Stromal cell of bone marrow (primary cell): ENCODE measurements around the gene CREBL2.
"Not testable (repeated sequence)": the region's sequence is repeated elsewhere in the genome, so short reads cannot be mapped to it uniquely, and the experiment has no call there.

ENCODE experiments used
- DNase-seq: peaks from one replicate; pipeline ENCODE4 v3.0.0-alpha.2; 2012; ENCODE audit warnings: low read depth

CREBL2 gene

DNA sequence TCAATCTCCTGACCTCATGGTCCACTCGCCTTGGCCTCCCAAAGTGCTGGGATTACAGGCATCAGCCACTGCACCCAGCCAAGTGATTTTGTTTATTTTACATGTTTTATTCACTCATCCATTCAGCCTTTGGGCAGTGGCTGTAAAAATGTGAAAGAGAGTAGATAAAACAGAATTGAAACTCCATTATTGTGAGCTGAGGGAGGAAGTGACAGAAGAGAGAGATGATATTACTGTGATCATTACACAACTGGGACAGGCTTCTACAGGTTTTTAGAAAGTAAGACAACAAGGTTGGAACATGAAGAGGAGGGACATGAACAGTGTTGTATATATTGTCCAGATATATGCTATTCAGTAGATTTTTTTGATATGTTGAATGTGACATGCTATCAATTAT is 25.0 kb downstream of the CREBL2 start:
- DNase-seq: no peak

DNA sequence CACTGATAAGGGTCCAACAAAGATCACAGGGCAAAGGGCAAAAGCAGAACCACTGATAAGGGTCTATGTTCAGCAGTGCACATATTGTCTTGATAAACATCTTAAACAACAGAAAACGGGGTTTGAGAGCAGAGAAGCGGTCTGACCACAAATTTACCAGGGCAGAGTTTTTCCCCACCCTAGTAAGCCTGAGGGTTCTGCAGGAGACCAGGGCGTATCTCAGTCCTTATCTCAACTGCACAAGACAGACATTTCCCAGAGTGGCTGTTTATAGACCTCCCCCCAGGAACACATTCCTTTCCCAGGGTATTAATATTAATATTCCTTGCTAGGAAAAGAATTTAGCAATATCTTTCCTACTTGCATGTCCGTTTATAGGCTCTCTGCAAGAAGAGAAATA is 28.3 kb downstream of the CREBL2 start:
- DNase-seq: not testable (repeated sequence)

DNA sequence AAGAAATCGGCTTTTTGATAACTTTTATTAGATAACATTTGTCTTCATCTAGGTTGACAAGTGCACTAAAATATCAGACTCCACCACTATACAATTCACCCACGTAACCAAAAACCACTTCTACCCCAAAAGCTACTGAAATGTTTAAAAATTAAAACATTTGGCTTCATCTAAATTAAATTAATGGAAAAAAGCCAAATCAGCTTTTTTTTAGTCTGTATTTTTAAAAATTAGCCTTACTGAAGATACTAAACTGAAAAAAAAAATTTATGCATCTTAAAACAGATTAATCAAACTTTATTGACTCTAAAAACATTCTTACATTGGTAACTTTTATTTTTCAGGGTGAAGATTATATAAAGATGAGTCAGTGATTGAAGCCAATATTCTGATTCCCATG is 30.0 kb downstream of the CREBL2 start:
- DNase-seq: no peak

DNA sequence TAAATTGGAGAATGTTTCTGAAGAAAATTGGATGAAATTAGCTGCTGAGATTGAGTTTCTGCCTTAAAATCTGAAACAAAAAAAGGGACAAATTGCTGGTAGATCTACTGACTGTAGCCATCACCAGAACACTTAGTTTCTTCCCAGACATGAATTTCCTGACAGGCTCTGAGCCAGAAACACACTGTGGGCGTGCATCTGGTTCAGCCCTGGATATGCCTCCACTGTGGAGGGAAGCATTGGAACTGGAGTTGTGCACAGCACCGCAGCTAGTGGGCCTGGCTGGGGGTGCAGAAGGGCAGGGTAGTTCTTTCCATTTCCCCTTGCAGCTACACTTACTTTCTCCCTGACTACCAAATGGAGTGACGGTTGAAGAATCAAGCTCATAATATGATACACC is 31.2 kb downstream of the CREBL2 start:
- no peak for DNase-seq

DNA sequence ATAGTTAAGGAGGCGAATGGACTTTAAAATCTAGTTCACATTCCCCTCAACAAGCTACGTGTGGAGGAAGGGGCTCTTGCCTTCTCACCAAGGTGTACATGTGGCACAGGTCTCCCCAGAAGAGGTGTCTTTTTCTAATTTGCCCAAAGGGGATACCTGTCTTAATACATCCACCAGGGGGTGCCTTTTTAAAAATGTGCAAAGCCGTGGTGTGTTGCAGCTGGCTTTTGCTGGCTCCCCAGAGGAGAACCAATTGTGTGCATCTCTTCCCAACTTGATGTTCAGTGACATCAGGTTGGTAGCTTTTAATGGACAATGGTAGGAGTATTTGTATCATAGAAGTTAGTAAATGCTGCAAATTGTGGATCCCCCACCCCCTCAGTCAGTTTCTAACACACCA is 33.8 kb downstream of the CREBL2 start:
- peak; percentile 9 for DNase-seq

DNA sequence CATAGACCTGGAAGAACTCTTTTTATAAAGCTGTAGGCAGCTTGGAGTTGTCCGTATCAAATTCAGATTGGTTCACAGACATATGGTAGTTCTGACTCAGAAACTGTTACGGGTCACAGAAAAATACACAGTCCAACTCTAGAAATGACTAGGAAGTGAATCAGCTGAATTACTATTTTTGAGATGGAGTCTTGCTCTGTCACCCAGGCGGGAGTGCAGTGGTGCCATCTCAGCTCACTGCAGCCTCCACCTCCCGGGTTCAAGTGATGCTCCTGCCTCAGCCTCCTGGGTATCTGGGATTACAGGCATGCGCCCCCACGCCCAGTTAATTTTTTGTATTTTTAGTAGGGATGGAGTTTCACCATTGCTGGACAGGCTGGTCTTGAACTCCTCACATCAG is 34.3 kb downstream of the CREBL2 start:
- peak; percentile 65 for DNase-seq

DNA sequence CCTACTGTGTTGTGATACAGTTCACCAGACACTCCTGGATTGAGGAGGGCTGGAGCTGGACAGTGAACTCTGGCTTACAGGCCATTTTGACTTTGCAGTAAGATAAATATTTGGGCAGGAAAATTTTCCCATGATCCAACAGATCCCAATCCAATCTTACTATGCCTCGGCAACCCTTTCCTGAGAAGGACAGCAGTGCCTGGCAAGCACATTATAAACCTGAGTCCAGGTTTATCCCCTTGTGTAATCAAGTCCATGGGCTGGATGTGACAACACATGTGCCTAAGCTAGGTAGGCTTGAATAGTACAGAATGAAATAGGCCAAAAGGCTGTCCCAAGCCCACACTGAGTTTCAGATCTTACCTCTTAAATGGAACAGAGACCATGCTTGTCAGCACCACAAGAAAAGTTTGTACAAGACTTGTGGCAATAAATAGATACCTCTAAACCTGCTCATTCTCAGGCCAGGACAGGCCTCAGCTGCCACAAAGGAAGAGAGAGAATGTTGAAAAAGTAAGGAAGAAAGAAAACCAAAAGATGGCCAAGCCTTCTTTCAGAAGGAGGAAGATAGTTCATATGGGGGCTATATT is 34.9 kb downstream of the CREBL2 start:
- DNase-seq: no peak

DNA sequence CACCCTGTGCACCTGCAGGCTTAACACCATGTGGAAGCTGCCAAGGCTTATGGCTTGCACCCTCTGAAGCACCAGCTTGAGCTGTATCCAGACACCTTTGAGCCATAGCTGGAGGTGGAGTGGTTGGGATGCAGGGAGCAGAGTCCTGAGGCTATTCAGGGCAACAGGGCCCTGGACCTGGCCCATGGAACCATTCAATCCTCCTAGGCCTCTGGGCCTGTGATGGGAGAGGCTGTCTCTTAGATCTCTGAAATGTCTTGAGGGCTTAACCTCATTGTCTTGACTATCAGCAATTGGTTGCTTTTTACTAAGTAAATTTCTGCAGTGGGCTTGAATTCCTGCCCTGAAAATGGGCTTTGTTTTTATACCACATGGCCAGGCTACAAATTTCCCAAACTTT is 36.6 kb downstream of the CREBL2 start:
- no peak for DNase-seq

DNA sequence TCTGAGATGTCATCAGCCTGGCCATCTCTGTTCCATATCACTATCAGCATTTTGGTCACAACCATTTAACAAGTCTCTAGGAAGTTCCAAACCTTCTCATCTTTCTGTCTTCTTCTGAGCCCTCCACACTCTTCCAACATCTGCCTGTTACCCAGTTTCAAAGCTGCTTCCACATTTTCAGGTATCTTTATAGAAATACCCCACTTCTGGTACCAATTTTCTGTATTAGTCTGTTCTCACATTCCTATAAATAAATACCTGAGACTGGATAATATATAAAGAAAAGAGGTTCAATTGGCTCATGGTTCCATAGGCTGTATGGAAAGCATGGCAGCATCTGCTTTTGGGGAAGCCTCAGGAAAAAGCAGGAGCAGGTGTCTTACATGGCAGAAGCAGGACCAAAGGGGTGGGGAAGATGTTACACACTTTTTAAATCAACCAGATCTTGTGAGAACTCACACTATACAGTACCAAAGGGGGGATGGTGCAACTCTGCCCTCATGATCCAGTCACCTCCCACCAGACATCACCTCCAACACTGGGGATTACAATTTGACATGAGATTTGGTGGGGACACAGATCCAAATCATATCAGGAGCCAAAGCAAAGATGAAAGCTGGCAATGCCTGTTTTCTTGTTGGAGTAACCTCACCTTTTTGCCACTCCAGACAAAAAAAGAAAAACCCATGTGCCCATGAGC is 37.4 kb downstream of the CREBL2 start:
- DNase-seq: no peak

DNA sequence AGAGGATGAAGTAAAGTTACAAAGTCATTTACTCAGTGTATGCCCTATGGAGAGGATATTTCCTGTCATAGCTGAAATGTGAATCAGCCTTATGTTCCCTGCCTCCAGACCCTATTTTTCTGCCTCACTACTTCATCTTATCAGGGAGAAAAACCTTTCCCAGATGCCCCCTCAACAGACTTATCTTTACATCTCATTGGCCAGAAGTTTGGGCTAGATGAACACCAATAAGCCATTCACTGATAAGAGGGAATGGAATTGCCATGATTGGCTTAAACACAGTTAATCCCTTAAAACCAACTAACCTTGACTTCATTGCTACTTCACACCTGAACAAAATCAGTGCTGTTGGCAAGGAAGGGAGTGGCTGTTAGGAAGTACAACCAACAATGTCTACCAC is 40.1 kb downstream of the CREBL2 start:
- DNase-seq: no peak

DNA sequence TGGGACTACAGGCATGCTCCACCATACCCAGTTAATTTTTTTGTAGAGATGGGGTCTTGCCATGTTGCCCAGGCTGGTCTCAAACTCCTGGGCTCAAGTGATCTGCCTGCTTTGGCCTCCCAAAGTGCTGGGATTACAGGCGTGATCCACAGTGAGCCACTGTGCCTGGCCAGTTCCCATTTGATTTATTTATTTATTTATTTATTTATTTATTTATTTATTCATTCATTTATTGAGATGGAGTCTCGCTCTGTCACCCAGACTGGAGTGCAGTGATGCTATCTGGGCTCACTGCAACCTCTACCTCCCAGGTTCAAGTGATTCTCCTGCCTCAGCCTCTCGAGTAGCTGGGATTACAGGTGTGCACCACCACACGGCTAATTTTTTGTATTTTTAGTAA is 41.0 kb downstream of the CREBL2 start:
- not testable (repeated sequence) for DNase-seq

DNA sequence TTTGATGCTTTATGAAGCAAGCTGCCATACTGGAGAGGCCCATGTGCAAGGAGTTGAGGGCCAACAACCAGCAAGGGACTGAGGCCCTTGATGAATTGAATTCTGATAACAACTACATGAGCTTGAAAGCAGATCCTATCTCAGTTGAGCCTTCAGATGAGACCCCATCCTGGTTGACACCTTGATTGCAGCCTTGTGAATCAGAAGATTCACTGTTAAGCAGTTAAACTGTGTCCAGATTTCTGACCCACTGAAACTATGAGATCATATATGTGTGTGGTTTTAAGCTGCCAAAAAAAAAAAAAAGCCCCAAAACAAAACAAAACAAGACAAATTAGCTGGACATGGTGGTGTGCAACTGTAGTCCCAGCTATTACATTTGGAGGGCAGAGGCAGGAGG is 42.2 kb downstream of the CREBL2 start:
- no peak for DNase-seq

DNA sequence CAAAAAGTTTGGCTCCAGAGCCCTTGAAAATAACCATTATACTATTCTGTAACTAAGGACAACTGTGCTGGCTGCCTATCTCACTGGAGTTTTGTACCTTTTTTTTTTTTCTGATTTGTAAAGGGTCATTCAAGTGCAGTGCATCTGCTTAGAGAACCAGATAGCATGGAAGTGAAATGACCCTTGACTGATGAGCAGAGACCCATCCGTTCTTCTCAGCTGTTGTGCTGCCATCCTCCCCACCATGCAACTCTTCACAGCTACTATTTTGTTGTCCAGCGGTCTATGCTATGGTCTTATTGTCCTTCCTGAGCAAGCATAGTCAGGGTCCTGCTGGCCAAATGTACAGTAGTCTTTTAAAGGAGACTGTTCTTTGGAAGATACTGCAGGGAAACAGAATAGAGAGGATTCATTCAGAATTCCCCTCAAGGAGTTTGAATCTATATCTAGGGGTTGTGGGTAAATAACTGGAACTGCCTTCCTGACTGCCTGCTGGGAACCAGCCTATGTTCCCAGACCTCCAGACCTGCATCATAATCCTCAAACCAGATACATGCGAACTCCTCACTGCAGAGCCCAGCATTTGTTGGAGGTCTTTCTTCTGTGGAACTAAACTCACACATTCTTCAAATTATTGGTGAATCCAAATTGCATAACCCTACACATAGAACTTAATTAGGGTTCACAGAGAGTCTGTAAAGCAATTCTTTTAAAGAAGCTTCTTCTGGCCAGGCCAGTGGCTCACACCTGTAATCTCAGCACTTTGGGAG is 43.2 kb downstream of the CREBL2 start:
- DNase-seq: no peak

DNA sequence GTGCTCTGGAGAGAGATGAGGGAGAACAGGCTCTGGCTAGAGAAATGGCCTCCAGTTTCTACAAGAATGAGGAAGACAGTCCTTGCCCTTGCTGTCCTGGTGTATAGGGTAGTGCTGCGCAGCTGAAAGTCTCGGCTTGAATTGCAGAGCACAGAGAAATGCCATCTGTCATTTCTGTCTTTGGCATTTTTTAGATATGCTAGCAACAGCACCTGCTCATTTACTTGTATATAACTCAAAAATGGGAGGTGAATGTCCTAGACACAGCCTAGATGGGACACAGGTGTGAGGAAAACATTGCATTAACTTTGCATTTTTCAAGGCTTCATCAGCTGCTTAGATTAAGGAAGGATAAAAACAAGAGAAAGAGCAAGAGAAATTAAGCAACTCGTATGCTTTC is 48.5 kb downstream of the CREBL2 start:
- DNase-seq: no peak

DNA sequence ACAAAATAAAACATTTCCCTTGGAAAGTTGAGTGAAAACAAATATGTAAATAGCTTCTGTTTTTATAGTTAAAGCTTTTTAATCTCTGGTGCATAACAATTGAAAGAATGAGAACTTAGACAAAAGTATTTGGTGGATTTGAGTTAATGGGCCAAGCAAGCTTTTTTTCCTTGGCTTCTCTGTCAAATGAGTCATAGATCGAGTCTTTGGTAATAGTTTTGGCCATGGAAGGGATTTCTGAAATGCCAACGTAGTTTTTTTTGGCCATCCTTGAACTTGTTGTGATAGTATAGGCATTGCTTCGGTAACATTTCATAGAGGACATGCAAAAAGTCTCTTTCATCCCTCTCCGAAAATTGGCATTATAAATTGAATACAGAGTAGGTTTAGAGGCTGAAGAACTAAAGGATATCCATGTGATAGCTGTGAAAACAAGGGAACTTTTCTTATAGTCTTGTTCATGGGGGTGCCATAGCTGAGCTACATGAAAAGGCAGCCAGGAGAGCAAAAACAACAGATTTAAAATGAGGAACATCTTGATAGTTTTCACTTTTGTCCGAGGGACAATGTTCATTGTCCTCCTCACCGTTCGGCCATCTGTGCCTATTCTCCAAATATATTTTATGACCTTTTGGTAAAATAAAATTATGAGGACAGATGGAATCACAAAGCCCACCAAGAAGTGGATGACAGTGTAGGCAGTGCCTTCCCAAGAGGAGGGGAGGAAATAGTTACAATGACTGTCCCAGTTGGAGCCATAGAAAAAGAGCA is 49.6 kb downstream of the CREBL2 start:
- DNase-seq: peak; percentile 72

DNA sequence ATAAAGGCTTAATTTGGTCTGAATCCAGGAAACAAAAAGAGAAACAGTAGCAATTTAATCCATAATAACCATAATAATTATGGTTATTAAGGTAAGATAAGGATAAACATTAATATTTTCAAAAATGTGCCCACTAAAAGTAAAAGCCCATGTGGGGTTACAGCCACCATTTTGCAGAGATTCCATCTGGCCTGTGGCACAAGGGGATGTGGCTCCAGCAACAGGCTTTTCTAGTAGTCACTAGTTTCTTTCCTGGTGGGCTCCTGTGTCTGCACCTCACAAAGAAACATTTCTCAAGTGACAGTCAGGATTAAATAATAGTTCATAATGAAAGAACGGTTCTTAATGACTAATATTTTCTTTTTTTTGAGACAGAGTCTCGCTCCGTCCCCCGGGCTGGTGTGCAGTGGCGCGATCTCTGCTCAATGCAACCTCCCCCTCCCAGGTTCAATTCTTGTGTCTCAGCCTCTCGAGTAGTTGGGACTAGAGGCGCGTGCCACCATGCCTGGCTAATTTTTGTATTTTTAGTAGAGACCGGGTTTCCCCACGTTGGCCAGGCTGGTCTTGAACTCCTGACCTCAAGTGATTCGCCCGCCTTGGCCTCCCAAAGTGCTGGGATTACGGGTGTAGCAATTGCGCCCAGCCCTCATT is 52.1 kb downstream of the CREBL2 start:
- DNase-seq: no peak

DNA sequence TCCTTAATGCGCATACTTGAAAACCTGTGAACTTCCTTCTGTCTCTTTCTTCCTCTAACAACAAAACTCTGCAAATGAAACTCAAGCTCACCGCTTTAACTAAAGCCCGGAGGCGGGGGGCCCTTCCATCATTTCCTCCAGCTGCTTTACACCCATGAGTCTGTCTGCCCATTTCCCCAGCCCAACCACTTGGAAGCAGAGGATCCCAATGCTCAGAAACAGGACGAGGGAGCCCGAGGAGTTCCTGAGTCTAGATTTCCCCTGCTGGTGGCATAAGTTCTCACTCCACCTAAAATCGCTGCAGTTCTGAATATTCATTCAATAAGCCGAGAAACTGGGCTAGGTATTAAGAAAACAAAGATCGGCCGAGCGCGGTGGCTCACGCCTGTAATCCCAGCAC is 53.5 kb downstream of the CREBL2 start:
- DNase-seq: no peak

DNA sequence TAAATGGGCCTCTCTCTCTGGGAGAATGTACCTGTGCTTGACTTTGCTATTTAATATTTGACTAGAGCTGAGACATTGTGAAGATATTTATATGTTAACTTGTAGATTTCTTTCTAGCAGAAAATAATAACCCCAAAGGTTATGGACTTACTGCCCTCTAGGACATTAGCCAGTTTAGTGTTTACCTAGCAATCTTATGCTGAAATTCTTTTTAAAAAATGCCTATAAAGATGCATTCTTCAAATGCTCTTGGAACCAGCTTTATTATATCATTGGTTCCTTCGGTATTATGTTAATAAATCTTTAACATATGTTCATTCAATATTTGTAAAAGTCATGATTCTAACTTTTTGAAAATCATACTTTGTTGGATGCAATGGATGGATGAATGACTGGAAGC is 56.3 kb downstream of the CREBL2 start:
- DNase-seq: no peak

DNA sequence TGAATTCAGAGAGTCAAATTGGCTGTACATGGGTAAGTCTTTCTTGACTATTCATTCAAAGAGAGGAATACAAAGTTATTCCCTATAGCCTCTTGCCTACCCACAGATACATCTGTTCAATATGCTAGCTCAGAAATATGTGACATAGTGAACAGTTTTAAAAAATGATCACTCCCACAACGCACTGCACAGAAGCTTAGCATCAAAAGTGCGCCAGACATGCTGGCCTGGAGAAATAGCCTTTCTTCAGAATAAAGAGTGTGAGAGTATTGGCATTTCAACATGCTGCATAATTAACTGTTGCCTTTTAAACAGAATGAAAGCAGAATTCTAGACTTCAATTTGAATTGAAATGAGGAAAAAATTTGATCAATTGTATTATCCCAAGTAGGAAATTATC is 57.3 kb downstream of the CREBL2 start:
- no peak for DNase-seq

DNA sequence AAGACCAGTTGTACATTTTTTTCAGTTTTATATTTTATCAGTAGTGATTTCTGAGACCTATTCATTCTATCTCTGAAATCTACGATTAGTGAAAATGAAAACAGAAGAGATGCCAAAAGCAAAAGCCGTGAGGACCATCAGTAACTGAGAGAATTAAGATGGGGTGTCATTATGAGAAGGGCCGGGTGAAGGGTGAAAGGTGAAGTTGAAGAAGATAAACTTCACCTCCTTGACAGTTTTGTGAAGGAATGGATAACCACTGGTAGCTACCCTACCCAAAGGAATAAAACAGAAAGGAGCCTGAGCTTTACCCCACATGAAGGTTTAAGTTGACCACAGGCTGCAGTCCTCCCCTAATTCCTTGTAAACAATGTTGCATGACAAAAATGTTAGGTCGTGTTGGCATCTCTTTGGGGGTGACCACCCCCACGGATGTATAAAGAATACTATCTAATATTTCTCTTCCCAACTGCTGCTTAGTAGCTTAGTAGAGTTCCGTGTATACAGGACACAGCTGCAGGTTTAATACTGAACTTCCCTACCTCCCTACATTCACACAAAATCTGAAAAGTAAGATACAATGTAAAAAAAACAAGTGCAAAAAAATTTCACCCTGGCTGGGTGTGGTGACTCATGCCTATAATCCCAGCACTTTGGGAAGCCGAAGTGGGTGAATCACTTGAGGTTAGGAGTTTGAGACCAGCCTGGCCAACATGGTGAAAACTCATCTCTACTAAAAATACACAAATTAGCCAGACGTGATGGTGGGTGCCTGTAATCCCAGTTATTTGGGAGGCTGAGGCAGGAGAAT is 60.4 kb downstream of the CREBL2 start:
- DNase-seq: peak; percentile 40

DNA sequence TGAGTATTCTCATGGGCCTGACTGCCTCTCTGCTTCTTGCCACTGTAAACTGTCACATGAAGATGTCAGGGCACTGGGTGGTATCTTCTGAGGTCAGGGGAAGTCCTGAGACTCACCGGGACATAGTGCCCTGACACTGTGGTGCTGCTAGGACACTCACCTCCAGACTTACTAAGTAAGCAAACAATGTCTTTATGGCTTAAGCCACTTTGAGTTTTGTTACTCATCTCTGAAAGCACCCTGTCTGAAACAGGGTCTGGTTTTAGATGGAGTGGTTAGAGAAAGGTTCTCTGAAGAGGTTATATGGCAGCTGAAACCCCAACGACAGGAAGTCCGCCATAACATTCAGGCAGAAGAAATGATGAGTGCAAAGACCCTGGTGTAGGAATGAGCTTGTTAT is 61.6 kb downstream of the CREBL2 start:
- DNase-seq: no peak
